ENCODE data around the gene ZNF683. TPM values are rescaled to one million over a fixed set of nuclear protein-coding genes. Genes with fewer than 3 reads are reported as not detected.

The ZNF683 gene
- total RNA-seq, 4 donors from 2014 or later: 0.62 TPM; not detected in 3

GRCh38 chr1:26344147-26344920 lies 28.2 kb downstream of the ZNF683 start:
- Histone ChIP-seq H3K36me3 (no peaks in the 10 kb centered on the region), H3K27me3 (peaks cover 54% of the 10 kb centered on the region), H3K4me3 (no peak overlapping the region), H3K4me1 (no peaks in the 10 kb centered on the region), H3K27ac (no peak overlapping the region), H3K9me3 (no peaks in the 10 kb centered on the region)
- TF ChIP-seq POLR2A (IDR thresholded peaks at IDR 0.05) (no peak), POLR2AphosphoS5 (IDR thresholded peaks at IDR 0.05) (no peak), EP300 (IDR thresholded peaks at IDR 0.05) (no peak)
- TF ChIP-seq, protein P1, sequence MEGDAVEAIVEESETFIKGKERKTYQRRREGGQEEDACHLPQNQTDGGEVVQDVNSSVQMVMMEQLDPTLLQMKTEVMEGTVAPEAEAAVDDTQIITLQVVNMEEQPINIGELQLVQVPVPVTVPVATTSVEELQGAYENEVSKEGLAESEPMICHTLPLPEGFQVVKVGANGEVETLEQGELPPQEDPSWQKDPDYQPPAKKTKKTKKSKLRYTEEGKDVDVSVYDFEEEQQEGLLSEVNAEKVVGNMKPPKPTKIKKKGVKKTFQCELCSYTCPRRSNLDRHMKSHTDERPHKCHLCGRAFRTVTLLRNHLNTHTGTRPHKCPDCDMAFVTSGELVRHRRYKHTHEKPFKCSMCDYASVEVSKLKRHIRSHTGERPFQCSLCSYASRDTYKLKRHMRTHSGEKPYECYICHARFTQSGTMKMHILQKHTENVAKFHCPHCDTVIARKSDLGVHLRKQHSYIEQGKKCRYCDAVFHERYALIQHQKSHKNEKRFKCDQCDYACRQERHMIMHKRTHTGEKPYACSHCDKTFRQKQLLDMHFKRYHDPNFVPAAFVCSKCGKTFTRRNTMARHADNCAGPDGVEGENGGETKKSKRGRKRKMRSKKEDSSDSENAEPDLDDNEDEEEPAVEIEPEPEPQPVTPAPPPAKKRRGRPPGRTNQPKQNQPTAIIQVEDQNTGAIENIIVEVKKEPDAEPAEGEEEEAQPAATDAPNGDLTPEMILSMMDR (IDR thresholded peaks at IDR 0.05): no peak
- WGBS, 2 donors (ENCODE audit: low coverage in 1 of 2): no CpG with 5 or more reads among the region's 15 CpGs
- no peak for ATAC-seq

GRCh38 chr1:26340047-26340481 lies 32.5 kb downstream of the ZNF683 start:
- peaks cover 66% of the 10 kb centered on the region for H3K27me3 ChIP-seq

GRCh38 chr1:26338670-26339069 lies 33.9 kb downstream of the ZNF683 start:
- no peaks in the 10 kb centered on the region for H3K36me3 ChIP-seq
- no peak for TF ChIP-seq POLR2AphosphoS5 (IDR thresholded peaks at IDR 0.05)
- TF ChIP-seq, protein P1 (IDR thresholded peaks at IDR 0.05): no peak
- no peak for TF ChIP-seq EP300 (IDR thresholded peaks at IDR 0.05)
- no peak for TF ChIP-seq POLR2A (IDR thresholded peaks at IDR 0.05)
- ATAC-seq: no peak
- H3K9me3 ChIP-seq: no peaks in the 10 kb centered on the region
- H3K27ac ChIP-seq: no peak overlapping the region
- WGBS, 2 donors (ENCODE audit: low coverage in 1 of 2): 29 to 50% methylated on average over 1 of the region's 1 CpG
- H3K27me3 ChIP-seq: peaks cover 67% of the 10 kb centered on the region
- peaks cover 0 to 14% (median 3%) of the 10 kb centered on the region in 3 donors for H3K4me1 ChIP-seq
- H3K4me3 ChIP-seq: no peak overlapping the region

More at GRCh38 chr1:26340047-26340481, 32.5 kb downstream of the ZNF683 start:
- H3K4me1 ChIP-seq: peaks cover 0 to 14% (median 3%) of the 10 kb centered on the region in 3 donors
- no peak overlapping the region for H3K4me3 ChIP-seq
- H3K36me3 ChIP-seq: no peaks in the 10 kb centered on the region
- WGBS, 2 donors (ENCODE audit: low coverage in 1 of 2): 25 to 90% methylated on average over 2 to 3 of the region's 4 CpGs
- H3K9me3 ChIP-seq: no peaks in the 10 kb centered on the region
- no peak for TF ChIP-seq EP300 (IDR thresholded peaks at IDR 0.05)
- TF ChIP-seq POLR2AphosphoS5 (IDR thresholded peaks at IDR 0.05): no peak
- TF ChIP-seq, protein P1 (IDR thresholded peaks at IDR 0.05): no peak
- TF ChIP-seq POLR2A (IDR thresholded peaks at IDR 0.05): no peak
- no peak overlapping the region for H3K27ac ChIP-seq
- no peak for ATAC-seq

GRCh38 chr1:26337625-26338024 lies 34.9 kb downstream of the ZNF683 start:
- no peak for TF ChIP-seq POLR2AphosphoS5 (IDR thresholded peaks at IDR 0.05)
- no peak for TF ChIP-seq POLR2A (IDR thresholded peaks at IDR 0.05)
- TF ChIP-seq, protein P1 (IDR thresholded peaks at IDR 0.05): no peak
- no peak for TF ChIP-seq EP300 (IDR thresholded peaks at IDR 0.05)
- Histone ChIP-seq H3K4me3 (no peak overlapping the region), H3K36me3 (no peaks in the 10 kb centered on the region), H3K27ac (no peak overlapping the region), H3K4me1 (peaks cover 0 to 14% (median 3%) of the 10 kb centered on the region in 3 donors), H3K27me3 (peaks cover 66% of the 10 kb centered on the region), H3K9me3 (no peaks in the 10 kb centered on the region)
- ATAC-seq: no peak
- WGBS, 2 donors (ENCODE audit: low coverage in 1 of 2): 24 to 100% methylated on average over 1 to 2 of the region's 4 CpGs

DNA sequence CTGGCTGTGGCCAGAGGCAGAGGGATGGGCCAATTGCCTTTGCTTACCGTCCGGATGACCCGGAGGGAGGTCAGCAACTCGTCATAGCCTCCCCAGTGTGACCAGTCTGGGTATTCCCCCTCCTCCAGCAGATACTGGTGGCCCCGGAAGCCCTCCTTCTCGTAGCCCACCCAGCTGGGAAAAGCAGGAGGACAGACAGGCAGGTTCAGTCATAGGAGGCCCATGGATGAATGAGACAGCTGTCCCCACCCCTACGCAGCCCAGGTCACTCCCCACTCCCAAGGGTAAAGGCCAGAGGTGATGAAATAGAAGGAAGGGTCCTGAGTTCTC lies 35.4 kb downstream of the ZNF683 start:
- 74 to 78% methylated on average over 4 of the region's 7 CpGs for WGBS, 2 donors (ENCODE audit: low coverage in 1 of 2)
- Histone ChIP-seq H3K4me1 (peaks cover 0 to 14% (median 3%) of the 10 kb centered on the region in 3 donors), H3K36me3 (no peaks in the 10 kb centered on the region), H3K4me3 (no peak overlapping the region), H3K27ac (no peak overlapping the region), H3K27me3 (peaks cover 66% of the 10 kb centered on the region), H3K9me3 (no peaks in the 10 kb centered on the region)
- no peak for ATAC-seq
- no peak for TF ChIP-seq POLR2AphosphoS5 (IDR thresholded peaks at IDR 0.05)
- TF ChIP-seq, protein P1 (IDR thresholded peaks at IDR 0.05): no peak
- TF ChIP-seq POLR2A (IDR thresholded peaks at IDR 0.05): no peak
- TF ChIP-seq EP300 (IDR thresholded peaks at IDR 0.05): no peak
